Astrocyte (in vitro differentiated cells and primary cell): ENCODE results near the gene DPH1. TPM values are rescaled to one million over a fixed set of nuclear protein-coding genes. Genes with fewer than 3 reads are reported as not detected.

ENCODE experiments used
- DNase-seq: peaks from one replicate; pipeline ENCODE4 v3.0.0-alpha.2; 2010; ENCODE audit warnings: low read depth
- FAIRE-seq: peaks from 2 replicates; lab custom pipeline; 2011; peaks lifted over from hg19 to GRCh38; lab: Jason Lieb, UNC
- H2AFZ ChIP-seq: 2 replicates; pipeline ENCODE4 v1.6.0; 2012; ENCODE audit warnings: low read depth, low read length, inconsistent platforms
- H3K27ac ChIP-seq: 2 replicates; pipeline ENCODE4 v1.5.1; 2011; ENCODE audit warnings: low read depth, low read length, inconsistent platforms
- H3K27me3 ChIP-seq: 2 replicates; pipeline ENCODE4 v1.6.0; 2011; ENCODE audit warnings: low read length, inconsistent platforms; ENCODE audit not compliant: insufficient read depth
- H3K36me3 ChIP-seq: 2 replicates; pipeline ENCODE4 v1.5.1; 2011; ENCODE audit warnings: low read length, inconsistent platforms; ENCODE audit not compliant: insufficient read depth
- H3K4me1 ChIP-seq: 2 replicates; pipeline ENCODE4 v1.5.1; 2011; ENCODE audit warnings: low read length, inconsistent platforms; ENCODE audit not compliant: insufficient read depth
- H3K4me2 ChIP-seq: 2 replicates; pipeline ENCODE4 v1.6.0; 2012; ENCODE audit warnings: low read length, inconsistent platforms
- H3K4me3 ChIP-seq: 2 replicates; pipeline ENCODE4 v1.5.1; 2011; ENCODE audit warnings: low read depth, mild to moderate bottlenecking, low read length, inconsistent platforms; ENCODE audit not compliant: insufficient read depth
- H3K79me2 ChIP-seq: 2 replicates; pipeline ENCODE4 v1.6.0; 2012; ENCODE audit warnings: mild to moderate bottlenecking, low read length, inconsistent platforms; ENCODE audit not compliant: insufficient read depth
- H3K9ac ChIP-seq: 2 replicates; pipeline ENCODE4 v1.6.0; 2012; ENCODE audit warnings: mild to moderate bottlenecking, low read length, inconsistent platforms
- H3K9me3 ChIP-seq: 2 replicates; pipeline ENCODE4 v1.5.1; 2012; ENCODE audit warnings: low read depth, mild to moderate bottlenecking, low read length, inconsistent platforms; ENCODE audit not compliant: insufficient read depth
- H4K20me1 ChIP-seq: 2 replicates; pipeline ENCODE4 v1.6.0; 2012; ENCODE audit warnings: low read length, inconsistent platforms; ENCODE audit not compliant: insufficient read depth
- H3K27ac Mint-ChIP-seq: one replicate; pipeline ENCODE4 v1.8.0; 2021; ENCODE audit warnings: mild to moderate bottlenecking, mixed read lengths; ENCODE audit not compliant: unreplicated experiment
- H3K27me3 Mint-ChIP-seq: one replicate; pipeline ENCODE4 v1.8.0; 2021; ENCODE audit warnings: low read depth, mixed read lengths; ENCODE audit not compliant: unreplicated experiment
- H3K36me3 Mint-ChIP-seq: one replicate; pipeline ENCODE4 v1.8.0; 2021; ENCODE audit warnings: low read depth, mixed read lengths; ENCODE audit not compliant: unreplicated experiment
- H3K4me1 Mint-ChIP-seq: one replicate; pipeline ENCODE4 v1.8.0; 2021; ENCODE audit warnings: low read depth, mixed read lengths; ENCODE audit not compliant: unreplicated experiment
- H3K4me3 Mint-ChIP-seq: one replicate; pipeline ENCODE4 v1.8.0; 2021; ENCODE audit warnings: mild to moderate bottlenecking, moderate library complexity, mixed read lengths; ENCODE audit not compliant: unreplicated experiment
- H3K9me3 Mint-ChIP-seq: one replicate; pipeline ENCODE4 v1.8.0; 2021; ENCODE audit warnings: mild to moderate bottlenecking, mixed read lengths; ENCODE audit not compliant: unreplicated experiment
- EZH2 ChIP-seq: IDR thresholded peaks from 2 replicates; pipeline ENCODE4 v1.6.1; 2012; ENCODE audit warnings: mild to moderate bottlenecking, low read length, inconsistent platforms; ENCODE audit not compliant: insufficient read depth
- total RNA-seq: library from RNA; stranded (reverse); gene quantifications from 2 replicates; pipeline ENCODE4 v1.2.1, GENCODE V29; 2021
- TF ChIP-seq, protein P1 (sequence below): IDR thresholded peaks from 2 replicates; pipeline ENCODE4 v1.5.1; 2011; ENCODE audit warnings: low read depth, mild to moderate bottlenecking, inconsistent platforms, low read length, moderate library complexity; ENCODE audit not compliant: insufficient read depth

Gene DPH1
- total RNA-seq, 1 donor from 2014 or later: 25.8 TPM

DNA sequence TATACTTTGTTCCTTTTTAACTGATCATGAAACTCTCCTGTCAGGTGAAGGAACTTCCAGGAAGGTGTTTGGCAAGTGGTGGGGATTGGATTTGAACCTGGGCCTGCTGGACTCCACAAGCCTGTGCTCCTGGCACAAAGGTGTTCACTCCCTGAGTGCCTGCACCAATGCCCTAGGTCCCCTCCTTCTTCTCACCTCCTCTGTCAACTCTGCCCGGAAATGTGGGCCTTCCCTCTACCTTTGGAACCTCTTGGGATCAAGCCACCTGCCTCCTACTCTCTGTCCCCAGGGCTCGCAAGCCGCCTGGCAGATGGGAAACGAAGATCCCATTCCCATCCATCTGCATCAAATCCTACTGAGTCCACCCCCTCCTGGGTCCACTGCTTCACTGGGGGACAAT, 44.9 kb upstream of the DPH1 start:
- Histone ChIP-seq H3K27ac (no peak overlapping the region), H3K9me3 (no peaks in the 10 kb centered on the region), H3K9ac (no peak overlapping the region), H4K20me1 (no peaks in the 10 kb centered on the region), H3K27me3 (peaks cover 8% of the 10 kb centered on the region), H3K4me1 (peaks cover 17% of the 10 kb centered on the region), H3K4me2 (no peak overlapping the region), H3K36me3 (no peaks in the 10 kb centered on the region), H3K4me3 (no peak overlapping the region), H2AFZ (no peak overlapping the region), H3K79me2 (no peaks in the 10 kb centered on the region)
- peaks cover 28% of the 10 kb centered on the region for H3K27me3 Mint-ChIP-seq
- H3K27ac Mint-ChIP-seq: no peak overlapping the region
- H3K4me1 Mint-ChIP-seq: no peaks in the 10 kb centered on the region
- H3K4me3 Mint-ChIP-seq: no peak overlapping the region
- TF ChIP-seq, protein P1, sequence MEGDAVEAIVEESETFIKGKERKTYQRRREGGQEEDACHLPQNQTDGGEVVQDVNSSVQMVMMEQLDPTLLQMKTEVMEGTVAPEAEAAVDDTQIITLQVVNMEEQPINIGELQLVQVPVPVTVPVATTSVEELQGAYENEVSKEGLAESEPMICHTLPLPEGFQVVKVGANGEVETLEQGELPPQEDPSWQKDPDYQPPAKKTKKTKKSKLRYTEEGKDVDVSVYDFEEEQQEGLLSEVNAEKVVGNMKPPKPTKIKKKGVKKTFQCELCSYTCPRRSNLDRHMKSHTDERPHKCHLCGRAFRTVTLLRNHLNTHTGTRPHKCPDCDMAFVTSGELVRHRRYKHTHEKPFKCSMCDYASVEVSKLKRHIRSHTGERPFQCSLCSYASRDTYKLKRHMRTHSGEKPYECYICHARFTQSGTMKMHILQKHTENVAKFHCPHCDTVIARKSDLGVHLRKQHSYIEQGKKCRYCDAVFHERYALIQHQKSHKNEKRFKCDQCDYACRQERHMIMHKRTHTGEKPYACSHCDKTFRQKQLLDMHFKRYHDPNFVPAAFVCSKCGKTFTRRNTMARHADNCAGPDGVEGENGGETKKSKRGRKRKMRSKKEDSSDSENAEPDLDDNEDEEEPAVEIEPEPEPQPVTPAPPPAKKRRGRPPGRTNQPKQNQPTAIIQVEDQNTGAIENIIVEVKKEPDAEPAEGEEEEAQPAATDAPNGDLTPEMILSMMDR: no peak
- TF ChIP-seq EZH2: no peak
- no peak for DNase-seq
- no peaks in the 10 kb centered on the region for H3K9me3 Mint-ChIP-seq
- no peak for FAIRE-seq
- no peaks in the 10 kb centered on the region for H3K36me3 Mint-ChIP-seq

DNA sequence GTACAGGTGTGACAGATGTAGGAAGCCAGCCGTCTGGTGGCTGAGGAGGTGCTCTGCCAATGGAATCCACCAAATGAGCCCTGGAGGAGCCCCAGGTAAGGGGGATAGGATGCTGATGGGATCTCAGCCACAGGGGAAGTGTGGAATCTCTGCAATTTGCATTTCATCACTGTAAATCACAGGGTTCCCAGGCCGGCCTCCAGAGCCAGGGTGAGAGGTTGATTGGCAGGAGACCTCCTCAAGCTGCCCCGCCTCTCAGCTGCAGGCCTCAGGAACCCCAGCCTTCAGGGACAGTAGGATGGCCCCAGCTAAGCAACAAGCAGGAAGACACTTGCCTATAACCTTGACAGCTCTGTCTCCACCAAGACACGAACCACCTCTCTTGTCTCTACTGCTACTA, 44.3 kb upstream of the DPH1 start:
- no peaks in the 10 kb centered on the region for H4K20me1 ChIP-seq
- no peaks in the 10 kb centered on the region for H3K36me3 Mint-ChIP-seq
- H3K9me3 Mint-ChIP-seq: no peaks in the 10 kb centered on the region
- H3K4me2 ChIP-seq: no peak overlapping the region
- H3K36me3 ChIP-seq: no peaks in the 10 kb centered on the region
- H3K27ac Mint-ChIP-seq: no peak overlapping the region
- H3K4me1 Mint-ChIP-seq: no peaks in the 10 kb centered on the region
- no peak overlapping the region for H3K9ac ChIP-seq
- TF ChIP-seq, protein P1: no peak
- no peak for TF ChIP-seq EZH2
- no peaks in the 10 kb centered on the region for H3K9me3 ChIP-seq
- DNase-seq: no peak
- H3K27me3 ChIP-seq: peaks cover 8% of the 10 kb centered on the region
- no peak overlapping the region for H3K4me3 ChIP-seq
- H2AFZ ChIP-seq: no peak overlapping the region
- FAIRE-seq: no peak
- peaks cover 33% of the 10 kb centered on the region for H3K27me3 Mint-ChIP-seq
- H3K79me2 ChIP-seq: no peaks in the 10 kb centered on the region
- H3K4me3 Mint-ChIP-seq: no peak overlapping the region
- peaks cover 17% of the 10 kb centered on the region for H3K4me1 ChIP-seq
- H3K27ac ChIP-seq: no peak overlapping the region

DNA sequence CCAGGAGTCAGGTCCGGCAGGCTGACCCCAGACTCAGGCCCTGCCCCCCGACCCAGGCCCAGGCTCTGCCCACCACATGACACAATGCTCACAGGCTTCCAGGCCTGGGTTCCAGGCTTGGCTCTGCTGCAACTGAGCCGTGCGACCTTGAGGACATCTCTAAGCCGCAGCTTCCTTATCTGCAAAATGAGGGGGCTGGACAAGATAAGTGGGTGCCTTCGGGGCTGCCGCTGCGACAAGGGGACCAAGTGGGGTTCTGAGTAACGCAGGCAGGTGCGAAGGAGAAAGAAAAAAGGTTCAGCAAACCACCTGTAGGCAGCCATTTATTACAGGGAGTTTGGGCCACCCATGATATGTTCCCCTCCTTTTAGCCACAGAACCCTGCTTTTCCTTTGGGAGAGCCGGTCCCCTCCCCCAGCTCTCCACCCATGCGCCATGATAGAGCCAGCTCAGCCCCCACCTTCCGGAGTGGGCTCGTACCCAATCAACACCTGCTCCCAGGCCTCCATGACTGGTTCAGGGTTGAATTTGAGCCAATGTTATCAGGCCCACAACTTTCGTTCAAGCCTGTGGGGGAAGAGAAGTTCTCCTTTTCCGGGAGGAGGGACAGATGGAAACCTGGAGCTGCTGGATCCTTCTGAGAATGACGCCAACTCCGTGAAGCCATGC, 43.0 kb upstream of the DPH1 start:
- Mint-ChIP-seq H3K36me3 (peaks cover 1% of the 10 kb centered on the region), H3K4me3 (no peak overlapping the region), H3K4me1 (no peaks in the 10 kb centered on the region), H3K27ac (no peak overlapping the region), H3K27me3 (peaks cover 42% of the 10 kb centered on the region), H3K9me3 (no peaks in the 10 kb centered on the region)
- Histone ChIP-seq H3K79me2 (no peaks in the 10 kb centered on the region), H3K4me2 (no peak overlapping the region), H3K9ac (no peak overlapping the region), H3K27ac (no peak overlapping the region), H3K4me3 (no peak overlapping the region), H3K9me3 (no peaks in the 10 kb centered on the region), H3K36me3 (no peaks in the 10 kb centered on the region), H2AFZ (no peak overlapping the region), H3K4me1 (peaks cover 17% of the 10 kb centered on the region), H4K20me1 (no peaks in the 10 kb centered on the region), H3K27me3 (peaks cover 5% of the 10 kb centered on the region)
- TF ChIP-seq, protein P1: no peak
- no peak for TF ChIP-seq EZH2
- DNase-seq (no peak), FAIRE-seq (no peak)
